ENCODE measurements around the gene RPLP1. TPM values are rescaled to one million over a fixed set of nuclear protein-coding genes. Genes with fewer than 3 reads are reported as not detected.

Gene RPLP1
- total RNA-seq, 1 experiment from 2014 or later, result 2,621 TPM

DNA sequence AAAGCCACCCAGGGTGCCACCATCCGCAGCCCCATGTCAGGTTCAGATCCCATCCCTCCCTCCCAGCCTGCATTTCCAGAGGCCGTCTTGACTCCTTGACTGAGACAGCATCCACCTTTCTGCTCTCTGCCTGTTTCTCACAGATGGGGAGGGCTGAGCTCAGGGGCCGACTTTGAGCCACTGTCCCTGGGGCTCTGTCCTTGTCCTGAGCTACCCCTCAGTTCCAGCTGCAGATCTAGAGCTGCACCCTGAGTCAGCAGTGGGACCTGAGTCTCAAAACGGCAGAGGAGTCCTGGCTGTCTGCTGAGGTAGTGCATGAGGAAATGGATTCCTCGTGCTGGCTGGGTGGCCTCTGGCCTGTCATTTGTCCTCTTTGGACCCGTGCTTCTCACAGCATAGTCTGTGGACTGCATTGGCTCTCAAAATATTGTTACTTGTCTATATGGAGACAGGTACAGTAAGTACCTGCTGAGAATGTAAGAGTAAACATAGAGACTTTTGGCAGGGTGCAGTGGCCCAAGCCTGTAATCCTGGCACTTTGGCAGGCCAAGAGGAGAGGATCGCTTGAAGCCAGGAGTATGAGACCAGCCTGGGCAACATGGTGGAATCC, 22.3 kb downstream of the RPLP1 start:
- TF ChIP-seq, protein P1, sequence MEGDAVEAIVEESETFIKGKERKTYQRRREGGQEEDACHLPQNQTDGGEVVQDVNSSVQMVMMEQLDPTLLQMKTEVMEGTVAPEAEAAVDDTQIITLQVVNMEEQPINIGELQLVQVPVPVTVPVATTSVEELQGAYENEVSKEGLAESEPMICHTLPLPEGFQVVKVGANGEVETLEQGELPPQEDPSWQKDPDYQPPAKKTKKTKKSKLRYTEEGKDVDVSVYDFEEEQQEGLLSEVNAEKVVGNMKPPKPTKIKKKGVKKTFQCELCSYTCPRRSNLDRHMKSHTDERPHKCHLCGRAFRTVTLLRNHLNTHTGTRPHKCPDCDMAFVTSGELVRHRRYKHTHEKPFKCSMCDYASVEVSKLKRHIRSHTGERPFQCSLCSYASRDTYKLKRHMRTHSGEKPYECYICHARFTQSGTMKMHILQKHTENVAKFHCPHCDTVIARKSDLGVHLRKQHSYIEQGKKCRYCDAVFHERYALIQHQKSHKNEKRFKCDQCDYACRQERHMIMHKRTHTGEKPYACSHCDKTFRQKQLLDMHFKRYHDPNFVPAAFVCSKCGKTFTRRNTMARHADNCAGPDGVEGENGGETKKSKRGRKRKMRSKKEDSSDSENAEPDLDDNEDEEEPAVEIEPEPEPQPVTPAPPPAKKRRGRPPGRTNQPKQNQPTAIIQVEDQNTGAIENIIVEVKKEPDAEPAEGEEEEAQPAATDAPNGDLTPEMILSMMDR (IDR thresholded peaks at IDR 0.05; ENCODE audit: unreplicated experiment), result no peak
- Mint-ChIP-seq H3K4me3 (ENCODE audit: unreplicated experiment) (no peak overlapping the region), H3K9me3 (ENCODE audit: unreplicated experiment) (no peaks in the 10 kb centered on the region), H3K4me1 (ENCODE audit: insufficient read depth, unreplicated experiment) (no peaks in the 10 kb centered on the region), H3K36me3 (ENCODE audit: insufficient read depth, unreplicated experiment) (no peaks in the 10 kb centered on the region), H3K27ac (ENCODE audit: low read depth, unreplicated experiment) (no peak overlapping the region), H3K27me3 (ENCODE audit: insufficient read depth, unreplicated experiment) (no peaks in the 10 kb centered on the region)
- ChIA-PET CTCF (interaction anchor here (0.6 to 3.3 kb wide), 10 partner anchors 8 to 1087 kb away, joined by 3 to 15 read pairs (median 4); no protein-coding TSS in a partner anchor), POLR2A (interaction anchor here (0.7 kb wide), 1 partner anchor 1031 kb away, joined by 3 read pairs; no protein-coding TSS in a partner anchor)
- intact Hi-C loops (cut with micrococcal nuclease), result loop anchor here (2.0 to 10.0 kb wide), 6 partner anchors 82 to 1337 kb away; no protein-coding TSS in a partner anchor
- no peak for DNase-seq (ENCODE audit: unreplicated experiment)
- no TSS peak for BruUV-seq (replicated peaks)

DNA sequence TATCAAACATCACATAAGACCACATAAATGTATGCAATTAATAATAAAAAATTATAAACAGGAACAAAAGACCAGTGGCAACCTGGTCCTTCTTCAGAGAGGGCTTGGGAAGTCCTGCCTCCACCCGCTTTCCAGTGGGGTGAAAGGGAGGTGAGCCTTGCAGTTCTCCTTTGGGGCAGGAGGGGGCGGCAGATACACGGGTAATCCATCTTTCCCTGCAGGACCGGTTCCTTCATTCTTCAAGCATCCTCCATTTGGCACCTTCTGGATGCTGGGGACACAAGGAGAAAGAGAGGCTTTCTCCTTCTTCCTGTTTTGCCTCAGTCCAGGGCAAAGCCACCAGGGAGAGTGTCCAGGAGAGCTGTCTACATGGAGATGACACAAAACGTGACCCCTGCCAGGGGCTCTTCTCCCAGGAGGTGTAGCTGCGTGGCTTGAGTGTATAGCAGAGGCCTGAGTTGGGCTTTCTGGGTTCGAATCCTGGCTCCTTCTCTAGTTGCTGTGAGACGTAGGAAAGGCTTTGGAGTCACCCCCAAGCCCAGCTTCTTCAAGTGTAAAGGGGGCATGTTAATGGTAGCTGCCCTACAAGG, 23.2 kb downstream of the RPLP1 start:
- intact Hi-C loops (cut with micrococcal nuclease), result loop anchor here (1.0 to 10.0 kb wide), 8 partner anchors 81 to 1336 kb away; partner anchors contain the start of gene TLE3
- no TSS peak for BruUV-seq (replicated peaks)
- Mint-ChIP-seq H3K4me3 (ENCODE audit: unreplicated experiment) (no peak overlapping the region), H3K4me1 (ENCODE audit: insufficient read depth, unreplicated experiment) (no peaks in the 10 kb centered on the region), H3K9me3 (ENCODE audit: unreplicated experiment) (no peaks in the 10 kb centered on the region), H3K27ac (ENCODE audit: low read depth, unreplicated experiment) (no peak overlapping the region), H3K36me3 (ENCODE audit: insufficient read depth, unreplicated experiment) (no peaks in the 10 kb centered on the region), H3K27me3 (ENCODE audit: insufficient read depth, unreplicated experiment) (no peaks in the 10 kb centered on the region)
- TF ChIP-seq, protein P1 (IDR thresholded peaks at IDR 0.05; ENCODE audit: unreplicated experiment), result peak; percentile 96
- POLR2A ChIA-PET, result interaction anchor here (0.5 to 0.9 kb wide), 2 partner anchors 150 to 999 kb away, joined by 3 read pairs; no protein-coding TSS in a partner anchor
- peak; percentile 72 for DNase-seq (ENCODE audit: unreplicated experiment)
- CTCF ChIA-PET, result interaction anchor here (0.6 to 3.4 kb wide), 22 partner anchors 9 to 1248 kb away, joined by 3 to 34 read pairs (median 4); no protein-coding TSS in a partner anchor

DNA sequence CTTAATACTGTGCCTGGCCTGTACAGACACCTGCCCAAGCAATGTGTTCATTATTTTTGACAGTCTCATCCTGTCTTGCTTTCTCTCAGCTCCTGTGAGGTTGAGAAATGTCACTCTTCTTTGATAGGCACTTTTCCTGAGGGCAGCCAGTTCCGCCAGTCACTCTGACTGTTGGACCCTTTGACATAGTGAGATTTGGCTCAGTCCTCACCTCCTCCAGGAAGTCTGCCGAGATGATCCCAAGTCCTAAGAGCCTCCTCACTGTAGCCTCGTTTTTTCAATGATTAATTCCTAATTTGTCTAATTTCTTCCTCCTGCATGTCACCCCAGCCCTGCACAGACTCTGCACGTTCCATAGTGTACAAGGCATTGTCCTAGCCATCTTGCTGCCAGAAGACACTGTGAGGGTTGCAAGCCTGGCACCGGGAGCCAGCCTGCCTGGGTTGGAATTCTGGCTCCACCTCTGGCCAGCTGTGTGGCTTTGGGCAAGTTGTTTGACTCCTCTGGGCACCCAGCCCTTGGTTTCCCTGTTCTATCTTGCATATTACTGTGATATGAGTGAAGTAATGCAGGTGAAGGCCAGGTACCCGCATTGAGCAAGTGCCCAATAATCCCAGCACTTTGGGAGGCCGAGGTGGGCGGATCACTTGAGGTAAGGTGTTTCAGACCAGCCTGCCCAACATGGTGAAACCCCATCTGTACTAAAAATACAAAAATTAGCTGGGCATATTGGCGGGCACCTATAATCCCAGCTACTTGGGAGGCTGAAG, 24.3 kb downstream of the RPLP1 start:
- no peaks in the 10 kb centered on the region for H3K27me3 Mint-ChIP-seq (ENCODE audit: insufficient read depth, unreplicated experiment)
- ChIA-PET CTCF (interaction anchor here (0.5 to 3.4 kb wide), 28 partner anchors 9 to 1329 kb away, joined by 3 to 34 read pairs (median 4); partner anchors contain the start of gene KIF23), POLR2A (interaction anchor here (0.9 kb wide), 1 partner anchor 998 kb away, joined by 3 read pairs; no protein-coding TSS in a partner anchor)
- intact Hi-C loops (cut with micrococcal nuclease), result loop anchor here (1.0 to 10.0 kb wide), 7 partner anchors 80 to 1335 kb away; partner anchors contain the start of gene TLE3
- no peaks in the 10 kb centered on the region for H3K9me3 Mint-ChIP-seq (ENCODE audit: unreplicated experiment)
- TF ChIP-seq, protein P1 (IDR thresholded peaks at IDR 0.05; ENCODE audit: unreplicated experiment), result no peak
- BruUV-seq (replicated peaks), result no TSS peak
- H3K27ac Mint-ChIP-seq (ENCODE audit: low read depth, unreplicated experiment), result no peak overlapping the region
- no peak overlapping the region for H3K4me3 Mint-ChIP-seq (ENCODE audit: unreplicated experiment)
- H3K36me3 Mint-ChIP-seq (ENCODE audit: insufficient read depth, unreplicated experiment), result no peaks in the 10 kb centered on the region
- no peaks in the 10 kb centered on the region for H3K4me1 Mint-ChIP-seq (ENCODE audit: insufficient read depth, unreplicated experiment)
- no peak for DNase-seq (ENCODE audit: unreplicated experiment)
